ENCODE data around the gene ZPLD1.

The ZPLD1 gene

DNA sequence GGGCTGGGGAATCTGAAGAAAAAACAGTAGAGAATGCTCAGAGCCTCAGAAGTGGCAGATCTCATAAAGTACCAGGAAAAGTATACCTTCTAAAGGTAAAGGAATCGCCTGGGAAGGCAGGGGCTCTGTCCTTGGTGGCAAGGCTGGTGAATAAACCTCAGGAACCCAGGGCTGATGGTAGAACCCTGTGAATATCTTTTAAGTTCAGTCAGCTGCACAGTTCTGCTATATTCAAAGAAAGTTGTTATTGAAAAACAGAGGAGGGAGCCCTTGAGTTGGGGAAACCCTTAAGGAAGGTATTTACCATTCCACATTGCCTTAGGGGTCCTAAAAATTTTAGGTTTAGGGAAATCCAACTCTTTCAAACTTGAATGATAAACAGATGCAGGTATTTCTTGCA is 31.2 kb downstream of the ZPLD1 start:
- DNase-seq (ENCODE audit: low read depth) = no peak

DNA sequence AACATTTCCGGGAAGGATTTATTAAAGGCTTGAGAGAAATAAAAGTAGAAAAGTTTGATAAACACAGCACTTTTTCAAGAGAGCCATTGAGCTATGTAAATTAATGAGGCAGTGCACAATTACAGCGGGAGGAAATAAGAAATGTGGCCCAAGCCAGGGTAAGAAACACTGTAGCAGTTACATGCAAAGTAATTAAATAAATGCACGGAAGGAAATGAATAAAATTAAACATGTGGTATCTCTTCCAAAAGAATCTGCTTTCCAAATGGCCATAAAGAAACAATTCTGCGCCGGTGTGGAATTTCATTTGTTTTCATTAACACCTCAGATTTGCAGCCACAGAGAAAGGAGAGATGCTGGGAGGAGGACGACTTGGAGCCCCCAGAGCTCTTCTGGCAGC is 35.3 kb downstream of the ZPLD1 start:
- DNase-seq (ENCODE audit: low read depth) = no peak

DNA sequence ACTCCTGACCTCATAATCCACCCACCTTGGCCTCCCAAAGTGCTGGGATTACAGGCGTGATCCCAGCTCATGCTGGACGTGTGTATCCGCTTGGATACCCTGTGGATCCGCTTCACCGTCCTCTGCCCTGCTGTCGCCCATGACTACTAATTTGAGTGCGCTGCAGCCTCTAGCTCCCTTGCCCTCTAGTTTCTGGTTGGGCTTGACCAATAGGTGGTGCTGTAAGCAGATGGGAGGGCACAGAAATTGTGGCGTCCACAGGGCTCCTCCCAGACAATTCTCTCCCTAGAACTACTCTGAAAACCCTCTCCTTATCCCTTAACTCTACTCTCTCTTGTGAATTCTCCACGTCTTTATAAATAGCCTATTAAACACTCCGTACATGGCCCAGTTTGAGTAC is 36.2 kb downstream of the ZPLD1 start:
- DNase-seq (ENCODE audit: low read depth) = no peak

DNA sequence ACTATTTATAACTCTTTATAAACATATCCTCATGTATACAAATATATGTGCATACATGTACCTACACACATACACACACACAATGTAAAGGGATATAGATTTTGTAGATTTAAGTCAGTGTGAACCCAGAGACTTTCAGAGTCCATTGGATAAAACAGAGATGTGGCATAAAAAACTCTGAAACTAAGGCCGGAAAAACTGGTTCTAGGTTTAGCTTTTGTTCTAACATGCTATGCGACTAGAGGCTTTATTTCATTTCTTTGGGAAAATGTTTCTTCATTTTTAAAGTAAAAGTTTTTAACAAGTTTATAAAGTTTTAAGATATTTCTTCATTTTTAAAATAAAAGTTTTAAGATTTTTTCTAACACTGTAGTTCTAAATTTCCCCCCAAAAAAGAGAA is 36.7 kb downstream of the ZPLD1 start:
- DNase-seq (ENCODE audit: low read depth) = no peak

DNA sequence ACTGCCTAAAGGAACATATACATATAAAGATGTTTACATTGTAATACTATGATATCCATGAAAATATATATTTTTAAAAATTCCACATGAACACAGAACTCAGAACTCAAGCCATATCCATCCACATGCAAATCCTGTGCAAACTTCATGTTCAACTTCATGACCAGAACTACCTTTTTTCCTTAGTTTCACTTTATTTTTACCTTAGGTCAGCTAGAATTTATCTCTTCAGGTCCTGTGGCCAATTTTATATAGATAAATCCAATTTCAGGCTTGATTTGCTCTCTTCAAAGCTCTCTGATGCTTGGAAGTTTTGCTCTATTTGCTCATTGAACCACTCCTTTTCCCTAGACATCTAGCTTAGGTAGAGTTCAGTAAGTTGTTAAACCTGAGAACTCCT is 38.8 kb downstream of the ZPLD1 start:
- no peak for DNase-seq (ENCODE audit: low read depth)

DNA sequence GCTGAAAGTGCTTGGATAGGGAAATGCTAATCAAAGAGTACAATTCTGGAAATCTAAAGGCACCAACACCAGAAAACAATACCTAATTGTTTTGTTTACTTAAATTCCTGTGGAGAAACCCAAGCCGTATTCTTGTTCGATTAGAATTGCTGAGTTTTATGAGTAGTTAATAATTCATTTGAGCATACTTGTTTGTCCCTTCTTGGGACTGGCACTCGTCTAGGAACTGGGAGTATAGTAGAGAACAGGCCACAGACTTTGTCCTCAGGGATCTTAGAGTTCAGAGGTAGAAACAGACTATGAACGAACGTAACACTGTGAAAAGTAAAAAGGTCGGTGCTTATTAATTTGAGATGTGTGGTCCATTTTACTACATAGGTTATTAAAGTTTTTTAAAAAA is 39.4 kb downstream of the ZPLD1 start:
- no peak for DNase-seq (ENCODE audit: low read depth)

DNA sequence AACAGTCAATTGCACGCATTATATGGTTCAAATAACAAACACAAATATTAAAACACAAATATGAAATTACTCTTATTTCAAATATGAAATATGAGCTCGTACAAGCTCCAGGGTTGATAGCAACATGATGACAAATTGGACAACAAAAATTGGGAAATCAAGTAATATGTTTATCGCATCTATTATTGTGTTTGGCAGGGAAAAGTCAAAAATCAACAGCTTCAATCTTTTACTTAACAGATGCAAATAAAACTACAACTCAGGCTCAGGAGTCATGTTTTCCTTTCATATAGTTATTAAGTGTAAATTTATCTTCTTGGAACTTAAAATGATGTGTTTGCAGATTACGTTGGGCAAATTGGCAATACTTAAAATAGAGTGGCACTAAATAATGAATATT is 41.4 kb downstream of the ZPLD1 start:
- no peak for DNase-seq (ENCODE audit: low read depth)

DNA sequence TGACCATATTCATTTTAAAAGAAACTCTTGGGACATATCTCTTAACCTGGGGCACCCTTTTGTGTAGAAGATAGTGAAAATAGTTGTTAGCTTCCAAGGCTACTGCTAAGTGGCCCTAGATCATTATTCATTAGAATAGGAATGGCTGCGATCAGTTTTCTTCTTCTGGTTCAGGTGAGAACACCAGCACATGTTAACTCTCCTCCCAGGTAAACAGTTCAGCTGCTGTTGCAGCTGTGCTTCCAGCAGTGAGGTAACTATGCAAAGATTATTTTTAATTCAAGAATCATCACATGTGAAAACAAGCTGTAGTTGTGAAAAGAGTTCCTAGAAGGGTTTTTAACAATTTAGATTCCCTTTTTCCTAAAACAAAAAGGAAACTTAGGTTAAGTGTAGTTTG is 43.3 kb downstream of the ZPLD1 start:
- no peak for DNase-seq (ENCODE audit: low read depth)

DNA sequence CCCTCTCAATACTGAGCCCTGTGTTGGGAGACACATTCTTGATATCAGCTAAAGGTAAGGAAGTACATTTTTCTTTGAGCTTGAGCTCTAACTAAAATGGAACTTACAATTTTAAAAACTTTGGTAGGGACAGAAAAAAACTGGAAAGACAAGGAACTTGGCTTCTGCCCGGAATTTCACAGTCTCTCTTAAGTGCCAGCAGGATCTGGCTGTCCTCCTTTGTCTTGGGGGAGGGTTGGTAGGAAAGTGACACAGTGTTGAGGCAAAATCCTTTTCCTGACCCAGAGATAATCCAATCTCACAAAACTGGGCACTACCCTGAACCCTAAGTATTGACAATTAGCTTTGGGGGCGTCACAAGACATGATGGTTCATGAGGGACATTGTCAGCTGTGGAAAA is 45.3 kb downstream of the ZPLD1 start:
- DNase-seq (ENCODE audit: low read depth) = no peak

DNA sequence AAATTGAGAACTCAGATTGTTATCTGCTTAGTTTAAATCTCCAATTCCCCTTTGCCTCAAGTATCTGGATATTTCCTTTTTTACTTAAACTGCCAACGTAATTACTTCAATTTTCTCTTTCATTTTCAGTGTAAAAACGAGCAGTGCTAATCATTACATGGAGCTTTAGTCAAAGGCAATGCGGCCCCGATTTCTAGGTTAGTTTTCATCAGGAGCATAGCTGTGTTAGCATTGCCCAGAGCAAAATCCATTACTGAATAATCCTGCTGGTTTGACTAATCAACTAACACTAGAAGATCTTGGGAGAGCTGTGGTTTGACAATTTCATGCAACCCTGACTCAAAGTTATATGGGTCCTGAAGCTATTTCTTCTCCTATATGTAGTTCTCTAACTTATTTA is 46.2 kb downstream of the ZPLD1 start:
- DNase-seq (ENCODE audit: low read depth) = no peak

DNA sequence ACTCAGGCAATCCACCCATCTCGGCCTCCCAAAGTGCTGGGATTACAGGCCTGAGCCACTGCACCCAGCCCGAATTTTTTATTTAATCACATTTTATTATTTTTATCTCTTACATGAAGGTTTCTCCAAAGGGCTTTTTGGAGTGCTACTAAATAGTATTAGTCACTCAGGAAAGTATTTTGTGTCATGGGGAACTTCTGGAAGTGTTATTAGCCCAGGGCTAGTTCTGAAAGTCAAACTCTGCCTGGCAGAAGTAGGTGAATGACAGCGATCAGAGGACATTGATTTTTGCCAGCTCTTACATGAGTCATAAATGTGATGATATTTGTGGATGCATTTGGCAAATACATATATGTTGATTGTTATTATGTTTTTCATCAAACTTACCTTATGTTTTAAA is 48.7 kb downstream of the ZPLD1 start:
- DNase-seq (ENCODE audit: low read depth) = no peak

DNA sequence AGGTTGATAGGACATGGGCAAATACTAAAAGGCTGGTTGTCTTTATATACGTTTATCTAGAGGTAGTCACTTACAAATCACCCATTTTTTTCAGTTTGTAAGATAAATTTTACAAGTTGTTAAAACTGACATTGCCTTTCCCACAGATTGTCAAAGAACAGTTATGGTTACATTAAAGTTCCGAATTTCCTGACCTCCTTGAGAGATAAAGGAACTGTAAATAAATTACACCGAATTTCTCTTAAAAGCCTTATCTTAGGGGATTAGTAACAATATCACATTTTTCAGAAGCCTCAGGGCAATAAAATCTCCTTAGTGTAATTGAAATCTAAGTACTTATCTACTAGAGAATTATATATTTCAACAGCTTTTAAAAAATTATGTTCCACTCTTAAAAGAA is 49.5 kb downstream of the ZPLD1 start:
- DNase-seq (ENCODE audit: low read depth) = no peak

DNA sequence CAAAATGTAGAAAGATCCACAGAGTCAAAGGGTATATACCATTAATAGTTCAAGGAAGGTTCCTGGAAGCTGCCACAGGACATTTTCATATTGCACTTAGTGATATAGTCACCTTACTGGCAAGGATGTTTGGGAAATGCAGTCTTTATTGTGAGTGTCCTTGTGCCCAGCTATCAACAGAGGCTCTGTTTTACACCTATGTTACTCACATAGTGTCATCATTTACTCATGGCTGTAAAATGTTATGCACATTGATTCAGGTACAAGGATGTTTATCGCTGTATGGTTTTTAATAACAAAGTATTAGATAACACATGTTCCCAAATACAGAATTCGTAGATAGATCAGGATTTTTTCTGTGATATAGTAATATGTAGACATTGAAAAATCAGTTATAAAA is 50.9 kb downstream of the ZPLD1 start:
- DNase-seq (ENCODE audit: low read depth) = no peak

DNA sequence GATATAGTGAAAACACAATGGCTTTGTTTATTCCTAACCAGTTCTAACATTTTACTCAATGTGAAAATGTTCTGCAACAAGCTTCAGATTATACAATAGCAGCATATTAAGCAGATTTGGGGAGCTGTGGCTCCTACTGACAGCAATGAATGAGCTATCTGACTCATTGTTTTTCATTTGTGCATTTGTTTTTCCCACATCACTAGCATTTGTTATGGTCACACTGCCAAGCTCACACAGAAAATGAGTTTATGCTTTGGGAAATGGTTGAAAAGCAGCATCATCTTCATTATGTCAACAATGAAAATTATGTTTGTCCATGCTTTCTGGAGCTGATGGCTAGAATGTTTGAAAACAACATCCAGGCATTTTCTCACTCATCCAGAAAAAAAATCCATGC is 53.5 kb downstream of the ZPLD1 start:
- no peak for DNase-seq (ENCODE audit: low read depth)

DNA sequence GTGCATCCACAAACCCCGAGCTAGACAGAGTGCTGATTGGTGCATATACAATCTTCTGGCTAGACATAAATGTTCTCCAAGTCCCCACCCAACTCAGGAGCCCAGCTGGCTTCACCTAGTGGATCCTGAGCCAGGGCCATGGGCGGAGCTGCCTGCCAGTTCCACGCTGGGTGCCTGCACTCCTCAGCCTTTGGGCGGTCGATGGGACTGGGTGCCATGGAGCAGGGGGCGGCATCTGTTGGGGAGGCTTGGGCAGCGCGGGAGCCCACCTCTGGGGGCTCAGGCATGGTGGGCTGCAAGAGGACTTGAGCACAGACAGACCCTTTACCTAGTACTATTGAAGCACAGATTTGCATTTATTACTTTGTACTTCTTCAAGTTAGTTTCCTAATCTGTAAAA is 57.5 kb downstream of the ZPLD1 start:
- no peak for DNase-seq (ENCODE audit: low read depth)

DNA sequence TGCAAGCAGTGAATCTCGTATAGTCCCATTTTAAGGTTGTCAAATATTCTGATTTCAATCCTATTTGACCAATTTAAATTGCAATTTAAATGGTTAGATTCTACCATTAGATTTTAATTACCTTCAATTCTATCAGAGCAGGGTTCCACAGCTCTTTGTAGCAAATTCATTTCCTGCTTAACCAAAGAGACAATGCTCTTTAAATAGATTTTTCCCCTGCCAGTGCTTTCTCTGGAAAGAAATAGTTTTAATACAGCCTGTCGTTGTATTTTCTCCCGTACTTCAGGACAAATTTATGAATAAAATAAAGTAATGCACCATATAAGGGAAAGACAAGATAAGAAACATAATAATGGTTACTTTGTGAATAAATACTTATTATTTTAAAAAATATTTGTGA is 62.8 kb downstream of the ZPLD1 start:
- no peak for DNase-seq (ENCODE audit: low read depth)

DNA sequence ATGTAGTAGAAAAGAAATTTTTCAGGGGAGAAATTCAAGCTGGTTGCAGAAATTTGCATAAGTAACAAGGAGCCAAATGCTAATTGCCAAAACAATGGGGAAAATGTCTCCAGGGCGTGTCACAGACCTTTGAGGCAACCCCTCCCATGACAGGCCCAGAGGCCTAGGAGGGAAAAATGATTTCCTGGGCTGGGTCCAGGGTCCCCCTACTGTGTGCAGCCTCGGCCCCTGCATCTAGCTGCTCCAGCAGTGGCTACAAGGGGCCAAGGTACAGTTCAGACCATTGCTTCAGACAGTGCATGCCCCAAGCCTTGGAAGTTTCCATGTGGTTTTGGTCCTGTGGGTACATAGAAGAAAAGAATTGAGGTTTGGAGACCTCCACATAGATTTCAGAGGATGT is 70.7 kb downstream of the ZPLD1 start:
- DNase-seq (ENCODE audit: low read depth) = no peak

DNA sequence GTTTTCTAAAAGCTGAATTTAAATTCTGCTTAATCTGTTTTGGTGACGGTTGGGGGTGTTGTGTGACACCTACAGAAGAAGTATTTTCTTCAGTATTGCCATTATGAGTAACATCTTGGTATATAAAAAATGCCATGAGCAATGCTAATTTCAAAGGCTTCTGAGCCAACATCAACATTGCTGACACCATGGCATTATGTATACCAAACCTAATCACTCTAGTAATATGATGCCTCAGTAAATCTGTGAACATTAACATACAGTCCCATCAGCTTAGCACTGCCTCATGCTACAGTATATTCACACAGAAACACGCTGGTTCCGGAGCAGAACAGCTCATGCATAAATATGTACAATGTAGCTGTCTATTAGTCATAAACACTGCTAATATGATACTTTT is 75.8 kb downstream of the ZPLD1 start:
- no peak for DNase-seq (ENCODE audit: low read depth)

DNA sequence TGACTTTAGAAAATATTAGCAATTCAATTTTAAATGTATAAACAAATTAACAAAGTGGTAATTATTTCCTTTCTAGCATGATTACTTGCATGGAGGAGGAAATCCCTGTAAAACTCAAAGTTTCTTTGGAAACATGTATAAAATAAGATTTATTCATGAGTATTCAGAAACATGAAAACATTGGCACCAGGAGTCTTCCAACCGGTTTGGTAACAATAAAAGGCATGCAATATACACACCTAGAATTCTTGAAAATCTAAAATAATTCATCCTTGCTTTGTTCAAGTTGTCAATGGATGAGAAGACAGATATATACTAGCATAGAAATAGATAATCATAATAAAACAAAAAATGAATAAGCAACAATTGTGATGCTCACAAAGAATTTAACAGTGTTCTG is 76.4 kb downstream of the ZPLD1 start:
- no peak for DNase-seq (ENCODE audit: low read depth)

DNA sequence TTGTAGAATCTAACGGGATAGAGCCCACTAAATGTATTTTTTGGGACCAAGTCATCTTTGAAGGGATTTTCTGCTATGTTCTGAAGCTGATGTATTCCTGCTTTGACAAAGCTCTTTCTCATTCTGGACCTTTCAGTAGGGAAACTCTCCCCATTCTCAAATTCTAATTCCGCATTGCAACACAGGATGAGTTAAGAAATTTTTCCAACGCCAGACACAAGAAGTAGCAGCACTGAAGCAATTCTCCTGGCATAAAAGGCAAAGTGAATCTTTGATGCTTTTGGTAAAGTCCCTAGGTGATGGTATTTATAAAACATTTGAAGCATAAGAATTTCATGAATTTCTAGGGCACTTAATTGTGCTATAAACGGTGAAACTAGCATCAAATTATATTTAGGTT is 76.8 kb downstream of the ZPLD1 start:
- DNase-seq (ENCODE audit: low read depth) = no peak

DNA sequence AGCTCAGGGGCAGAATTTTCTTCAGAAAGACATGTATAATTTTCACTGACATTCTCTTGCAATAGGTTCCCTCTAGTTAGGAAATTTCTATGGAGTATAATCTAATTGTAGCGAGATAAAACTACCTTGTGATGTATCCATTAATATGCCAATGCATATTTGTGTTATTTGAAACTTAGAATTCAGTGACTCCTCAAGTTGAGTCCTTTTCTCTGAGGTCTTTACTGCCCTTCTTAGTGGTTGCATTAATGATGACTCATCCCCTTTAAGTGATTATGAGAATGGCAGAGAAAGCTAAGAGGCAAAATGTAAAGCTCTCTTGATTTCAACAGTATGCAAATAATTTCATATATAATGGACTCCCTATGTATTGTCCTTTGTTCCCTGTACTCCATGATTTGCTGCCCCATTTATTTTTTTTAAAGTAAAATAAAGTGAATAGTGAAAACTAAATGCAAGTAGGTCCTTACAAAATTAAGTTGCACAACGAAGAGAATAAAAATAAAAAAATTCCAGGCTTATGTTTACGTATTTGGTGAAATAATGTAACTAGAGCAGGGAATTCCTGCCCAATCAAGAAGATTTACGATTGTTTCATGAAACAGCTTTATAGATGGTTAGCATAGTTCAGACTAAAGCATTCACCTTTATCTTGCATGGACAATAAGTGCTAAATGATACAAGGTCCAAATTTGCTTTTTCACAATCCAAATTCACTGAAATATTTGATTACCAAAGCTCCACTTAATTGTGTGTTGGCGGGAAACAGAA is 78.1 kb downstream of the ZPLD1 start:
- DNase-seq (ENCODE audit: low read depth) = no peak

DNA sequence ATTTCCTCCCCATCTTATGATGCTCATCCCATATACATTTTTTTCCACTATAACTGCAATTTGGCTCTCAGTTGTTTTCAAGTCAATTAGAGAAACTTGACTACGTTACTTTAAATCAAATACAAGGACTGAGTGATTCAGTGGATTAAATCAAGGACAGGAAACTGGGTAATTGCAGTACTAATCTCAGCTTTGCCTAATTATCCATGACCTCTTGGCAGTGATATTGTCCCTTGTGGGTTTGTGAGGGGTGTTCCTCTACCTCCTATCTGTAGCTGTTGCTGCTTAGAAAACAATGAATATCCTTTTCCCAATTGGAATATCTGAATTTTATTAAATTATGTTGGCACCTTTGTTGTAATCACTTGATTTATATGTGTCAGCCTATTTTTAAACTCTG is 79.4 kb downstream of the ZPLD1 start:
- DNase-seq (ENCODE audit: low read depth) = no peak

DNA sequence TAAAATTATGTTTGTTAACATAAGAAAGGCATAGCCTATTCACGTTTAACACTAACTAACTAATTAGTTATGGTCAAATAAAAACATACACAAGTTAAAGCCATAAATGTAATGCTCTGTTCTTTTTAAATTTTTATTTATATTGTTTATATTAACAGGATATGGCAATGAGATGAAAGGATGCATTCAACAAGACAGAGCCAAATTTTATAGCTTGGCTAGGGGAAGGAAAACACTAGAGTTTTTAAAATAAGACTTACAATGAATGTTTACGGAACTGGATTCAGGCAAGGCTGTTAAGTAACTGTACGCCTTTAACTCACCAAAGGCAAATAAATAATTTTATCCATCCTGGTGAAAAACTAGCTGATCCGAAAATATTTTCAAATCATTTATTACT is 86.4 kb downstream of the ZPLD1 start:
- no peak for DNase-seq (ENCODE audit: low read depth)

DNA sequence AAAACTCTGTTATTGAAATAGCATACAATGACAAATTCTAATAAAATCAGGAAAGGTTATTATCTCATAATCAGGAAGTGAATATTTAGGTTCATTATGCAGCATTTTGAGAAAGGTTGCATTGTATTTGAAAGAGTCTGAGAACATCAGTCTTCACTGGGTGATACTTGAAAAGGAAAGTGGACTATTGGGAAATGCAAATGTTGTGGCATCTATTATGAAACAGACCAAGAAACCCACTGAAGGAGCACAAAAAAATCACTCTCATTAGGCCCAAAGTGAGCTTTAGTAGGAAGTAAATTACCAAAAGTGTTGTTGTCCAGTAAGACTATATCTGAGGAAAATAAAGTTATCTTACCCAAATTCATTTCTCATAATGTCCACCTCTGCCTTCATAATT is 90.8 kb downstream of the ZPLD1 start:
- no peak for DNase-seq (ENCODE audit: low read depth)

DNA sequence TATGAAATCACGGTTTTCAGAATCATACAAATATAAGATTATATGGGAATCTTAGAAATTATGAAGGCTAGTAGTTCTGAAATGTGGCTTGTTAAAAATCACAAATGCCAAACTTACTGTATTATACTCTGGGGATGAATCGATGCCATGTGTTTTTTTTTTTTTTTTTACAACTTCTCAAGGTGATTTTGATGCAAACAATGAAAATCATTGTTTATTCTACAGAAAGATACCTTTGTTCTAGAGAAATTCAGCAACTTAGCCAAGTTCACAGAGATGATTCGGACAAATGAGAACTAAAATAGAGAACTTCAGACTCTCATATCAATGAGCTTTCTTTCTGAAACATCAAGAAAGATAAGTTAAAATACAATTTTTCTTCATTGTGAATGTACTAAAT is 92.0 kb downstream of the ZPLD1 start:
- no peak for DNase-seq (ENCODE audit: low read depth)
